ENCODE results near the gene MAP3K2.
A peak's percentile ranks its signal among the peaks of the same experiment; 100 is the strongest.

MAP3K2 gene

GRCh38 chr2:127426501-127427354 is 39.0 kb upstream of the MAP3K2 start:
- H3K4me3 ChIP-seq = no peak overlapping the region
- no peak overlapping the region for H3K27ac ChIP-seq
- H4K20me1 ChIP-seq = peaks cover 10% of the 10 kb centered on the region
- 0 out of 2 replicates have a peak, but pooled peaks cover 3% of the 10 kb centered on the region for H3K36me3 ChIP-seq
- TF ChIP-seq Cebpa-rat (IDR thresholded peaks at IDR 0.05) = no peak
- H3K9ac ChIP-seq = no peak overlapping the region
- no peaks in the 10 kb centered on the region for H3K9me3 ChIP-seq
- peaks cover 31% of the 10 kb centered on the region for H3K27me3 ChIP-seq
- H3K4me2 ChIP-seq = no peak overlapping the region
- H3K4me1 ChIP-seq = peaks cover 19% of the 10 kb centered on the region

- peaks cover 38% of the 10 kb centered on the region for H3K27me3 ChIP-seq
- TF ChIP-seq Cebpa-rat (IDR thresholded peaks at IDR 0.05) = no peak
- H3K4me2 ChIP-seq = no peak overlapping the region
- no peaks in the 10 kb centered on the region for H3K9me3 ChIP-seq
- H3K27ac ChIP-seq = no peak overlapping the region
- H3K4me3 ChIP-seq = no peak overlapping the region
- peaks cover 10% of the 10 kb centered on the region for H4K20me1 ChIP-seq
- no peaks in the 10 kb centered on the region for H3K36me3 ChIP-seq
- no peak overlapping the region for H3K9ac ChIP-seq
- peaks cover 22% of the 10 kb centered on the region for H3K4me1 ChIP-seq
These were observed 38.0 kb upstream of the MAP3K2 start for GRCh38 chr2:127425540-127426490.

- Histone ChIP-seq H3K27me3 (peaks cover 38% of the 10 kb centered on the region), H3K4me2 (no peak overlapping the region), H3K27ac (no peak overlapping the region), H4K20me1 (peaks cover 10% of the 10 kb centered on the region), H3K36me3 (no peaks in the 10 kb centered on the region), H3K9ac (no peak overlapping the region), H3K4me1 (peaks cover 29% of the 10 kb centered on the region), H3K4me3 (no peak overlapping the region), H3K9me3 (no peaks in the 10 kb centered on the region)
- no peak for TF ChIP-seq Cebpa-rat (IDR thresholded peaks at IDR 0.05)
These were observed 37.1 kb upstream of the MAP3K2 start for GRCh38 chr2:127424598-127425520.

GRCh38 chr2:127423880-127424279 is 36.1 kb upstream of the MAP3K2 start:
- Histone ChIP-seq H3K4me1 (peaks cover 39% of the 10 kb centered on the region), H3K27ac (no peak overlapping the region), H4K20me1 (peaks cover 10% of the 10 kb centered on the region), H3K4me2 (peak overlapping the region; percentile 88), H3K36me3 (no peaks in the 10 kb centered on the region), H3K9me3 (no peaks in the 10 kb centered on the region), H3K4me3 (no peak overlapping the region), H3K27me3 (peaks cover 38% of the 10 kb centered on the region), H3K9ac (no peak overlapping the region)
- TF ChIP-seq Cebpa-rat (IDR thresholded peaks at IDR 0.05) = no peak

GRCh38 chr2:127423478-127423843 is 35.7 kb upstream of the MAP3K2 start:
- H3K9ac ChIP-seq = no peak overlapping the region
- H3K27me3 ChIP-seq = peaks cover 38% of the 10 kb centered on the region
- H3K4me3 ChIP-seq = peak overlapping the region; percentile 57
- no peak for TF ChIP-seq Cebpa-rat (IDR thresholded peaks at IDR 0.05)
- peaks cover 10% of the 10 kb centered on the region for H4K20me1 ChIP-seq
- no peaks in the 10 kb centered on the region for H3K9me3 ChIP-seq
- H3K27ac ChIP-seq = no peak overlapping the region
- H3K4me2 ChIP-seq = peak overlapping the region; percentile 88
- H3K4me1 ChIP-seq = peaks cover 41% of the 10 kb centered on the region
- H3K36me3 ChIP-seq = no peaks in the 10 kb centered on the region

GRCh38 chr2:127422559-127423477 is 35.0 kb upstream of the MAP3K2 start:
- Histone ChIP-seq H3K4me1 (peaks cover 41% of the 10 kb centered on the region), H3K27ac (no peak overlapping the region), H3K4me3 (peak overlapping the region; percentile 57), H3K36me3 (no peaks in the 10 kb centered on the region), H4K20me1 (peaks cover 10% of the 10 kb centered on the region), H3K9ac (no peak overlapping the region), H3K27me3 (peaks cover 38% of the 10 kb centered on the region), H3K9me3 (no peaks in the 10 kb centered on the region), H3K4me2 (peak overlapping the region; percentile 88)
- no peak for TF ChIP-seq Cebpa-rat (IDR thresholded peaks at IDR 0.05)

GRCh38 chr2:127421871-127422558 is 34.2 kb upstream of the MAP3K2 start:
- Histone ChIP-seq H3K27me3 (peaks cover 43% of the 10 kb centered on the region), H3K4me2 (peak overlapping the region; percentile 88), H3K27ac (no peak overlapping the region), H3K4me3 (no peak overlapping the region; the same call in 1 of the 2 replicates), H3K36me3 (no peaks in the 10 kb centered on the region), H3K9me3 (no peaks in the 10 kb centered on the region), H3K9ac (no peak overlapping the region), H3K4me1 (peaks cover 44% of the 10 kb centered on the region), H4K20me1 (peaks cover 10% of the 10 kb centered on the region)
- no peak for TF ChIP-seq Cebpa-rat (IDR thresholded peaks at IDR 0.05)

Data from BLaER1 (cell line).